ENCODE data around the gene IQCF5. TPM values are rescaled to one million over a fixed set of nuclear protein-coding genes. Genes with fewer than 3 reads are reported as not detected.
"Not testable (repeated sequence)": the region's sequence is repeated elsewhere in the genome, so short reads cannot be mapped to it uniquely, and the experiment has no call there.

IQCF5 gene
- total RNA-seq = not detected
- long read RNA-seq = 0 reads

DNA sequence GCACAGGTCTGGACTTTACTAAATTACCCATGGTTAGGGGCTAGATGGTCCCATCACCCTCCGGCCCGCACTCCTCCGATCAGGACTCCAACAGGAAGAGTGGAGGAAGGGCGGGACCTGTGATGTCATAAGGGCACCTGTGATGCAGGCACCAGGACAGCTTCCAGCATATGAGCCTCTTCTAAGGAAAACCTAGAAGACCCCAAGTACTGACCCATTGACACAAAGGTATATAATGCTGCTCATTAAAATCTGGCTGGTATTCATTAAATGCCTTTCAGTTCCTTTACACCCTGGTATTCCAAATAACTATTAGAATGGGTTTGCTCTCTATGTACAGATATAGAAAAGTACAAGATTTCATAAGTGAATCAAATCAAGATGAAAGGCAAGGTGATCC lies at the start of gene IQCF5:
Gene IQCF5 (minus strand): TSS at position 101 of the 400 bp plus-strand sequence. CDS start 70 bp downstream, at position 31.
- DNase-seq (no peak), ATAC-seq (no peak)
- intact Hi-C loops (cut with micrococcal nuclease) = no loop called here

GRCh38 chr3:51921081-51921578 lies 45.7 kb upstream of the IQCF5 start:
- intact Hi-C loops (cut with micrococcal nuclease) = no loop called here
- ATAC-seq (no peak), DNase-seq (no peak)

GRCh38 chr3:51916418-51916817 lies 41.0 kb upstream of the IQCF5 start:
- intact Hi-C loops (cut with micrococcal nuclease) = no loop called here
- ATAC-seq (no peak), DNase-seq (no peak)

DNA sequence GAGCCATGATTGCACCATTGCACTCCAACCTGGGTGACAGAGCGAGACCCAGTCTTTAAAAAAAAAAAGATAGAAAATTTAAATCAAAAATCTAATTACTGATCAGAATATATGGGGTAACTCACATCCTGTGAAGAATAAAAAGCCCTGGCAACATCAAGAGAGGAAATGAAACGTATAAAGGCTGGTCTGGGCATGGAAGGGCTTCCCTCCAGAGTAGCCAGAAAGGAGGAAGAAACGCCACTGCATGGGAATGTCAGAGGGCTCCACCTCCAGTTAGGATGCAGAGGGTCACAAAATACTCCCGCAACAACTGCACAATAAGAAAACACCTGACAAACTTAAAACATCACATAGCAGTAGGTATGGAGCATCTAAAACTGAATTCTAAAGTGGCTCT lies 32.6 kb upstream of the IQCF5 start:
- no peak for ATAC-seq

DNA sequence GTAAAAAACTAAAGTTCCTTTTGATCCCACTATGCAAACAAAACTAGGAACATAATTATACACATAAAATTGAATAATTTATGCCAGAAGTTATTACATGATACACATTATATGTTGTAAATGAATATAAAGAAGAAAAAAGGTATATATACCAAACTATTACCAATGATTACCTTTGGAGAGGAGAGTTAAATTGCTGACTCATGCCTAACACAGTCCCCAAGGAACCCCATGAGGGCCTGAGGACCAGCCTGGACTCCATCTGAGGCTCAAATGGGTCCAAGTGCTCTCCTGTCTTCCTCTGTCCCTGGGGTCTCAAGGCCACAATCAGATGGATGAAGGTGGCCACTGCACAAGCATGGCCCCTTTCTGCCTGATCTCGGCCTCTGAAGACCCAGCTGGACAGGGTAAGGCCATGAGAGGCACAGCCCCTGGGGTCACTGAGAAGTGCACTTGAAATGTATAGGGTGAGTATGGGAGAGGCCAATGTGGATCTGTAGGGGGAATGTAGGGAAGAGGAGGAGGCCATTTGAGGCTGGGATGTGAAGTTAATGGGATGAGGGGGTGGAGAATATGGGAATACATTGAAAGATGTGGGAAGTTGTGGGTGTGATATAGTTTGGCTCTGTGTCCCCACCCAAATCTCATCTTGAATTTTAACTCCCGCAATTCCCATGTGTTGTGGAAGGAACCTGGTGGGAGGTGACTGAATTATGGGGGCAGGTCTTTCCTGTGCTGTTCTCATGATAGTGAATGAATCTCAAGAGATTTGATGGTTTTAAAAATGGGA lies 28.8 kb upstream of the IQCF5 start:
- intact Hi-C loops (cut with micrococcal nuclease) = no loop called here
- ATAC-seq (no peak), DNase-seq (no peak)

More for the DNA sequence above, 32.6 kb upstream of the IQCF5 start:
- DNase-seq = no peak
- intact Hi-C loops (cut with micrococcal nuclease) = no loop called here

DNA sequence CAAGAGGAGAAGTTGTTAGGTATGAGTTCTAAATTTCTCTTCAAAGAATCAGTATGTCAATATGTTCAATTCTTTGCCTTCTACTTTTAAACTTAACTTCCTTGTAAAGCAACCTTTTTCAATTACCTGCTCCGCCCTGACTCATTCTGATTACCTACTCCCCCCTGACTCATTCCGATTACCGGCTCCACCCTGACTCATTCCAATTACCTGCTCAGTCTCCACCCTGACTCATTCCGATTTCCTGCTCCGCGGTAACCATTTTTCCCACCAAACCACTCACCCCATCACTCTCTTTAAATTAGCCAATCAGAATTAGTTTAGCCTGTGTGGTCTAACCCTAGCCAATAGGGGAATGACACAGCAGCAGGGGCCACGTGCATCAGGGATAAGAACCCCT lies 27.0 kb upstream of the IQCF5 start:
- intact Hi-C loops (cut with micrococcal nuclease); ATAC-seq; DNase-seq: not testable (repeated sequence)

GRCh38 chr3:51900043-51900442 lies 24.6 kb upstream of the IQCF5 start:
- ATAC-seq; intact Hi-C loops (cut with micrococcal nuclease): not testable (repeated sequence)

GRCh38 chr3:51897391-51897790 lies 22.0 kb upstream of the IQCF5 start:
- intact Hi-C loops (cut with micrococcal nuclease) = no loop called here
- DNase-seq (no peak), ATAC-seq (no peak)

More at GRCh38 chr3:51900043-51900442, 24.6 kb upstream of the IQCF5 start:
- not testable (repeated sequence) for DNase-seq

GRCh38 chr3:51896607-51897305 lies 21.4 kb upstream of the IQCF5 start:
- ATAC-seq (no peak), DNase-seq (no peak)
- intact Hi-C loops (cut with micrococcal nuclease) = no loop called here

GRCh38 chr3:51894939-51895338 lies 19.5 kb upstream of the IQCF5 start:
- intact Hi-C loops (cut with micrococcal nuclease) = no loop called here
- ATAC-seq = no peak

DNA sequence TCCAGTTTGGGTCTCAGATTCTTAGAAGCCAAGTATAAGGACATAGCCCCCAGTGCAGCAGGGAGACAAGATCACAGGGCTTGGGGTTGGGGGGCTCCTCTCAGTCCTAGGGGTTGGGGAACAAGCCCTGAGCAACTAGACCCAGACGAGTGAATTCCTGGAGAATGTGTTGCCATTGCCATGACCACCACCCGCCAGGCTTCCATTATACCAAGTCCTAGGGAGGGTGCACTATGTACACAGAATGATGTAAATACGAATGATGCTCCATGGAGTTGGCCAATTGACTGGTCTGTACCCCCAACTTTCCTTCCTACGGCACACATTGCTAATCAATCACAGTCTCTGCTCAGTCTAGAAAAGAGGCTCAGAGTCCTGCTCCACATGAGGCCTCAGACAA lies 19.0 kb upstream of the IQCF5 start:
- no peak for DNase-seq
- ATAC-seq = no peak
- intact Hi-C loops (cut with micrococcal nuclease) = no loop called here

More at GRCh38 chr3:51894939-51895338, 19.5 kb upstream of the IQCF5 start:
- no peak for DNase-seq

DNA sequence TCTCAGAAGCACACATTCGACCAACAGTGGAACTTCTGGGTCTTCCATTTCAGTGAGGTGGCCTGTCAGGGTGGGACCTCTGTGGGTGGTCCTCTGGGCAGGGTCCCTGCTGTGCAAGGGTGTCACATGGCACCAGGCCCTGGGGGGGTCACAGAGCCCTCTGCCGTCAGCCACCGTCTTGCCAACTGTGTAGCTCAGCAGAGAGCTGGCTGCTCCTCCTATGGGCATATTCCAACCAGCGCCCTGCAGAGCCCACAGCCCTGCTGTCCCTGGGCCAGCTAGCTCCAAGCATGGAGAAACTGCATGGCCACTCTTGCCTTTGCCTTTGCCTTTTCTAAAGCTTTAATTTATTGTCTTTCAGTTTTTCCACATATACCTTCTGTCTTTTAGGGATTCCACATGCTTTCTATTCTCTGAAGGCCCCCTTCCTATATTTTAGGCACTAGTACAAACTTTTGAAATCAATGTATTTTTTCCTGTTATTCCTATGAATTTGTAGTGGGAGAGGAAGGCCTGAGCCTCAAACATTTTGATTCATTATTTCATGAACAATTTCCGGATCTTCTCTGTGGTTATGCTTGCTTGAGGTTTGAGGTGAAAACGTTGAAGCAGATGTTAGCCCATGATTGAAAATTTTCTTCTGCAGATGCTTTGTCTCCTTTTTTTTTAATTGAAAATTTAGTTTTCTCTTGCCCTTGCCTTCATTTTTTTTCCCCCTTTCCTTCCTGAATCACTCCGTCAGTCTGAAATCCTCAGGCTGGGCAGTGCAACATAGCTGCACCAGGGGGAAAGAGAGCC lies 16.0 kb upstream of the IQCF5 start:
- no peak for ATAC-seq
- intact Hi-C loops (cut with micrococcal nuclease) = no loop called here
- DNase-seq = no peak

- ATAC-seq (no peak), DNase-seq (no peak)
- intact Hi-C loops (cut with micrococcal nuclease) = no loop called here
These were observed 13.2 kb upstream of the IQCF5 start for GRCh38 chr3:51888463-51889105.

DNA sequence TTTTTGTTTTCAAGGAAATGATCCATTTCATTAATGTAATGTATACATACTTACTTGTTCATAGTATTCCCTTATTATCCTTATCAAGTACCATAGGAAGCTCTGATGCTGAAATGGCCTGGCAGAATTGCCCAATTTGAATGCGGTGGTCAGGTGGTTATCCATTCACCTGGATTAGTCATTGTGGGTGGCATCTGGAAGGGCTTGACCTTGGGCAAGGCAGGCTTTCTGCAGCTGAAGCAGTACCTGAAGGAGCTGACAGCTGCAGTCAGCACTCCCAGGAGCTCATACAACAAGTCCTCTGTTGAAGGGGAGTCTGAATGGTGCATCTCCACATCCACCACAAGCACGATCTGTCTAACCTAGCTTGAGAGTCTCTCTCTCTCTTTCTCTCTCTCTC lies 12.2 kb upstream of the IQCF5 start:
- DNase-seq = no peak
- no peak for ATAC-seq
- intact Hi-C loops (cut with micrococcal nuclease) = no loop called here

GRCh38 chr3:51886447-51886846 lies 11.0 kb upstream of the IQCF5 start:
- ATAC-seq (no peak), DNase-seq (no peak)
- intact Hi-C loops (cut with micrococcal nuclease) = no loop called here

GRCh38 chr3:51879937-51880336 lies 4.5 kb upstream of the IQCF5 start:
- intact Hi-C loops (cut with micrococcal nuclease) = no loop called here
- ATAC-seq (no peak), DNase-seq (no peak)

- ATAC-seq = no peak
- DNase-seq = no peak
- intact Hi-C loops (cut with micrococcal nuclease) = no loop called here
These were observed 785 bp upstream of the IQCF5 start for GRCh38 chr3:51876186-51876585.

DNA sequence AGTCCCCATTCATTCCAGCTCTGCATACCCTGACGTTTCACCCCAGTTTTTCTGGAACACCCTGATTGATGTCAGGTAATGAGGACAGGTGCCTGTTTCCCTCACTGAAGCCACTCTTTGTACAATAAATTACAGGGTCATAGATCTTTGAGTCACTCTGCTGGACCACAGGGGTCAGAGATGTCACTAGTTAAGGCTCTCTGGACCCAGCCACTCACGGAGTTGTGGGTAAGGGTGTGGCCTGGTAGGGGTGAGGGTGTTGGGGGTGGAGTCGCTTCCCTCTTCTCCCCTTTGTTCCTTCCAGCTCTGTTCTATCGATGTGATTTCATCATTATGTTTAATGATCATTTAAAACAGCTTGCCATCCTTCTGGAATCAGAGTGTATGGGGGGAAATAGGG lies 512 bp downstream of the IQCF5 start:
- intact Hi-C loops (cut with micrococcal nuclease) = no loop called here
- no peak for DNase-seq
- no peak for ATAC-seq

- intact Hi-C loops (cut with micrococcal nuclease) = no loop called here
- ATAC-seq (no peak), DNase-seq (no peak)
These were observed 990 bp downstream of the IQCF5 start for GRCh38 chr3:51874411-51874810.

Data from left ventricle myocardium superior (tissue), 1 donor.